Breast epithelium (tissue), 4 donors: ENCODE data around the gene CCDC134. TPM values are rescaled to one million over a fixed set of nuclear protein-coding genes. Genes with fewer than 3 reads are reported as not detected.
"Not testable (repeated sequence)": the region's sequence is repeated elsewhere in the genome, so short reads cannot be mapped to it uniquely, and the experiment has no call there.

Experiments used
- DNase-seq, 2 donors: peaks; one replicate each; pipeline ENCODE4 v3.0.0-alpha.2; 2019; ENCODE audit warnings: low spot score in 2 of 2
- H3K27ac ChIP-seq, 2 donors: fragments of 200-600 bp; sonication (generic) in 1 of 2; one replicate each; pipeline ENCODE4 v1.5.1; 2016 to 2019; ENCODE audit warnings: mild to moderate bottlenecking in 1 of 2
- H3K27me3 ChIP-seq, 2 donors: fragments of 200-600 bp; sonication (generic) in 1 of 2; one replicate each; pipeline versions ENCODE4 v1.5.1 to v1.6.0; 2017 to 2019; ENCODE audit warnings: control low read depth in 1 of 2, mild to moderate bottlenecking in 1 of 2
- H3K36me3 ChIP-seq: fragments of 200-600 bp; one replicate; pipeline ENCODE4 v1.5.1; 2019
- H3K4me1 ChIP-seq, 2 donors: fragments of 200-600 bp; sonication (generic); one replicate each; pipeline ENCODE4 v1.5.1; 2016 to 2019; ENCODE audit warnings: control low read depth in 1 of 2
- H3K4me3 ChIP-seq, 3 donors: fragments of 200-600 bp; sonication (generic); 1 replicate in 2 of 3; 2 replicates in 1 of 3; pipeline ENCODE4 v1.5.1; 2016 to 2019; ENCODE audit warnings: mild to moderate bottlenecking in 3 of 3, moderate library complexity in 2 of 3
- H3K9me3 ChIP-seq, 2 donors: fragments of 200-600 bp; sonication (generic) in 1 of 2; one replicate each; pipeline ENCODE4 v1.5.1; 2016 to 2019; ENCODE audit warnings: control low read depth in 1 of 2
- CTCF ChIP-seq, 3 donors: fragments of 450-650 bp; IDR thresholded peaks; one replicate each; pipeline ENCODE4 v1.5.1; 2016 to 2017; ENCODE audit warnings: antibody characterized with exemption in 3 of 3, mild to moderate bottlenecking in 3 of 3, moderate library complexity in 3 of 3
- POLR2A ChIP-seq: fragments of 450-650 bp; IDR thresholded peaks from one replicate; pipeline ENCODE4 v1.6.1; 2016; ENCODE audit warnings: antibody characterized with exemption, mild to moderate bottlenecking, moderate library complexity
- POLR2AphosphoS5 ChIP-seq, 3 donors: sonication (generic); formaldehyde crosslinking; IDR thresholded peaks; one replicate each; pipeline ENCODE4 v1.6.1; 2017; ENCODE audit warnings: antibody characterized with exemption in 3 of 3
- intact Hi-C: fragments of 100-400 bp; cut with DNase I; formaldehyde crosslinking; loops from one replicate; pipeline ENCODE4 v1.15.1; 2023; ENCODE audit warnings: low total_unique reads
- total RNA-seq, 3 donors: library from RNA; depleted of rRNA; stranded (reverse); fragments of >200 nt; gene quantifications; one replicate each; pipeline ENCODE4 v1.1.0, GENCODE V29; 2016

The CCDC134 gene
- total RNA-seq, 3 donors from 2014 or later: 4.0 to 12.3 (median 10.8) TPM

DNA sequence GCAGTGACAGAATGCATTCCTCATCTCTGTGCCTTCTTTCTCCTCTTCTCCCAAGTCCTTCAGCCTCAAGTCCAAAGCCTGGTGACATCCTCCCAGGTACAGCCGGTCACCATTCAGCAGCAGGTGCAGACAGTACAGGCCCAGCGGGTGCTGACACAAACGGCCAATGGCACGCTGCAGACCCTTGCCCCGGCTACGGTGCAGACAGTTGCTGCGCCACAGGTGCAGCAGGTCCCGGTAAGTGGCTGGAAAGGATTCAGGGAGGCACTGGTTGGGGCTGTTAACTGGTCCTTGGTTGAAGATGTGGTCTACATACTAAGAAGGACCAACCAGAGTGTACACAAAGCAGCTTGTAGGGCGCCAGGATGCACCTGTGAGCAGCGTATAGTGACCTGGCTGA lies 68.1 kb downstream of the CCDC134 start:
- Histone ChIP-seq H3K4me3 (no peak overlapping the region), H3K27ac (no peak overlapping the region), H3K36me3 (peaks cover 4% of the 10 kb centered on the region), H3K9me3 (no peaks in the 10 kb centered on the region), H3K27me3 (no peaks in the 10 kb centered on the region), H3K4me1 (no peaks in the 10 kb centered on the region)
- TF ChIP-seq POLR2AphosphoS5 (IDR thresholded peaks at IDR 0.05) (no peak), POLR2A (no peak), CTCF (IDR thresholded peaks at IDR 0.05) (no peak)
- intact Hi-C loops: no loop called here
- no peak for DNase-seq

DNA sequence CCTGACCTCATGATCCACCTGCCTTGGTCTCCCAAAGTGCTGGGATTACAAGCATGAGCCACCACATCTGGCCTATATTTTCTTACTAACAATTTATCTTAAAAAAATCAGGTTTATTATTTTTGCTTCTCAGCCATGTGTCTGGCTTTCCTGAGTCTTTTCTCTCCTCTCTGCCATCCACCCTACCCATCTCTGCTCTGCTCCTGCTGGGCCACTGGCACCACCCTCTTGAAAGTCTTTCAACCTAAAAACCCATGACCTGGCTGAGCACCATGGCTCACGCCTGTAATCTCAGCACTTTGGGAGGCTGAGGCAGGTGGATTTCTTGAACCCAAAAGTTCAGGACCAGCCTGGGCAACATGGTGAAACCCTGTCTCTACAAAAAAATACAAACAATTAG lies 69.6 kb downstream of the CCDC134 start:
- H3K4me3 ChIP-seq, H3K27me3 ChIP-seq, H3K36me3 ChIP-seq, H3K9me3 ChIP-seq, DNase-seq, H3K27ac ChIP-seq, intact Hi-C loops, H3K4me1 ChIP-seq: not testable (repeated sequence)

DNA sequence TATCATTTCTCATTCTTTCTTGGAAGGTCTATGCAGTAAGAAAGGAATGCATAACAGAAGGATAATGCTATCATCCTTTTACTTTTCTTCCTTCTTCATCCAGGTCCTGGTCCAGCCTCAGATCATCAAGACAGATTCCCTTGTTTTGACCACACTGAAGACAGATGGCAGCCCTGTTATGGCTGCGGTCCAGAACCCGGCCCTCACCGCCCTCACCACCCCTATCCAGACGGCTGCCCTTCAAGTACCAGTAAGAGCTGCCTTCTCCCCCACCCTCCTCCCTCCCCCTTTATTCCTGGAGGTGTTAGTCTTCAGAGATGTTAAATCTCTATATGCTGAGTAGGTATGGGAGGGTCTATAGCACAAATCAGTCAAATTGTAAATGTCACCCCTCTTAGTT lies 70.3 kb downstream of the CCDC134 start:
- no peak overlapping the region for H3K4me3 ChIP-seq
- H3K4me1 ChIP-seq: no peaks in the 10 kb centered on the region
- TF ChIP-seq POLR2AphosphoS5 (IDR thresholded peaks at IDR 0.05) (no peak), POLR2A (no peak), CTCF (IDR thresholded peaks at IDR 0.05) (no peak)
- peaks cover 4% of the 10 kb centered on the region for H3K36me3 ChIP-seq
- no peaks in the 10 kb centered on the region for H3K27me3 ChIP-seq
- no peaks in the 10 kb centered on the region for H3K9me3 ChIP-seq
- no peak for DNase-seq
- H3K27ac ChIP-seq: no peak overlapping the region
- intact Hi-C loops: no loop called here

DNA sequence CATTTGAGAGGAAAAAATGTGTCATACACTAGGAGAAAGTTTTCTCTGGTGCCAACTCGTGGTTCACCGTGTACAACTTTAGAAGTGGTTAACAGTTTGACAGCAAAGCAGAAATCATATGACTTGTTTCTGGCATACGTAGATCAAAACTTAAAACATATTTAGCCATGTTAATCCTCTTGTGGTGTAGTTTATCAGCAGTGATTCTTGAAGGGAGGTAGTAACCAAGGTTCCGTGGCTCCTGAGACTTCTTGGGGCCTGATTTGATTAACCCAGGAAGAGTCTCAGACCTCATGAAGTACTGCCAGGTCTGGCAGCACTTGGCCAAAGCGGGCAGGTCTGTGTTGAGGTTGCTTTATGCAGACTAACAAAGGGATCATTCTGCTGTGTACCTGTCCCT lies 72.9 kb downstream of the CCDC134 start:
- TF ChIP-seq POLR2AphosphoS5 (IDR thresholded peaks at IDR 0.05) (no peak), POLR2A (no peak), CTCF (IDR thresholded peaks at IDR 0.05) (no peak)

DNA sequence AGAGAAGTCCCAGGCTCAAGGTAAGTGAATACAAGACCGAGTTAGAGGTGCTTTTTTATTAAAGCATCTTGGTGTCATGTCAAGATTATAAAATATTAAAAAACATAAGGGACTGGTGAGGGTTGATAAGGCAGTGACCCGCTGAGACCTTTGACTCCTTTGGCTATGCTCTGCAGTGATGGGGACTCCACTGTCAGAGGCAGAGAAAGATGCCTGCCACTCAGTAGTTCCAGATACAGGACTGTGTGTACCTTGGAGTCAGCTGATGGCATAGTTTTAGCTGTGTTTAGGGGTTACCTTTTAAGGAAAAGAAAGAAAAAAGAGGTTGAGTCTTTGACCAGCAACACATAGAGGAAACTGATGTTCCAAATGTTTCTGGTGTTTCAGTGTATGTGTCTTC lies 73.6 kb downstream of the CCDC134 start:
- no peaks in the 10 kb centered on the region for H3K4me1 ChIP-seq
- no peaks in the 10 kb centered on the region for H3K36me3 ChIP-seq
- DNase-seq: no peak
- H3K27ac ChIP-seq: no peak overlapping the region
- no peaks in the 10 kb centered on the region for H3K27me3 ChIP-seq
- no peak overlapping the region for H3K4me3 ChIP-seq
- no peak for TF ChIP-seq POLR2A
- intact Hi-C loops: no loop called here
- H3K9me3 ChIP-seq: no peaks in the 10 kb centered on the region

More for the DNA sequence above, 72.9 kb downstream of the CCDC134 start:
- no peak overlapping the region for H3K4me3 ChIP-seq
- H3K36me3 ChIP-seq: peaks cover 4% of the 10 kb centered on the region
- H3K27ac ChIP-seq: no peak overlapping the region
- intact Hi-C loops: no loop called here
- no peaks in the 10 kb centered on the region for H3K9me3 ChIP-seq
- no peak for DNase-seq
- H3K27me3 ChIP-seq: no peaks in the 10 kb centered on the region
- no peaks in the 10 kb centered on the region for H3K4me1 ChIP-seq

DNA sequence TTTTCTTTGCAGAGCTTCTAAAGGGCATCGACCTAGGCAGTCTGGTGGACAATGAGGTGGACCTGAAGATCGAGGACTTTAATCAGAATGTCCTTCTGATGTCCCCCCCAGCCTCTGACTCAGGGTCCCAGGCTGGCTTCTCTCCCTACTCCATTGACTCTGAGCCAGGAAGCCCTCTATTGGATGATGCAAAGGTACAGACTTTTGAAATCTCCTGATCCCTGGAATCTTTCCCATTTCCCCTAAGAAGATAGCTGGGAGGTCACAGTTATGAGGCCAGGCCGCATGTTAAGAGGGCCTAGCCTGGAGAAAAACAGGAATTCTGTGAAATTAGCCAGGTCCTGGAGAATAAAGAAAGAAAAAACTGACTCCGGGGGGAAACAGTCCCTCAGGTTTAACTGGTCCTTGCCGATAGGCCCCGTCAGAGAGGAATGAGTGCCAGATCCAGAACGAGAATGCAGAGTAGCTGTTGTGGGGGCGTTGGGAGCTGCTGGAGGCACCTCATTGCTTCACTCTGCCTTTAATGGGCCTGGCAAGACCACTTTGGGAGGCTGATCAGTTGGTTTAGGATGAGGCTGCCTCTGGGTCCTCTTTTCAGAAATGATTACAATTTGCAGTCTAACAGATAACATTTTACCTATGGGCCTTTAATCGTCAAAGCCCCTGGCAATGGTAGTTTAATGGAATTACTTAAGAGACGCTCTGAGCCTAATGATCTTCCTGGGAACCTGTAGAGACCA lies 75.2 kb downstream of the CCDC134 start:
- no peak for DNase-seq
- intact Hi-C loops: no loop called here
- Histone ChIP-seq H3K4me1 (no peaks in the 10 kb centered on the region), H3K36me3 (no peaks in the 10 kb centered on the region), H3K4me3 (no peak overlapping the region), H3K27me3 (no peaks in the 10 kb centered on the region), H3K9me3 (no peaks in the 10 kb centered on the region), H3K27ac (no peak overlapping the region)
- no peak for TF ChIP-seq POLR2A
- no peak for TF ChIP-seq POLR2AphosphoS5 (IDR thresholded peaks at IDR 0.05)
- no peak for TF ChIP-seq CTCF (IDR thresholded peaks at IDR 0.05)

Other genes starting within 250 kb of the CCDC134 start
- 1 to 10 TPM in 2 of 3 donors, not detected in 1; 1.6 to 1.9 TPM for gene CSDC2, start 239.7 kb upstream of the CCDC134 start, total RNA-seq
- gene PMM1, start 210.8 kb upstream of the CCDC134 start, total RNA-seq: 10 to 100 TPM; 42.7 to 74.1 (median 48.5) TPM
- gene DESI1, start 179.6 kb upstream of the CCDC134 start, total RNA-seq: 10 to 100 TPM; 17.0 to 23.5 (median 21.0) TPM
- gene XRCC6, start 179.4 kb upstream of the CCDC134 start, total RNA-seq: 100 to 1,000 TPM; 194 to 232 (median 220) TPM
- gene SNU13, start 111.8 kb upstream of the CCDC134 start, total RNA-seq: 100 to 1,000 TPM in 2 of 3 donors, 10 to 100 TPM in 1; 97.9 to 145 (median 127) TPM
- 10 to 100 TPM in 1 of 3 donors, 1 to 10 TPM in 2; 1.3 to 12.1 (median 4.3) TPM for gene MEI1, start 101.2 kb upstream of the CCDC134 start, total RNA-seq
- gene SREBF2, start 32.4 kb downstream of the CCDC134 start, total RNA-seq: 10 to 100 TPM; 20.8 to 33.5 (median 32.1) TPM
- gene SHISA8, start 114.4 kb downstream of the CCDC134 start, total RNA-seq: not detected
- gene TNFRSF13C, start 126.1 kb downstream of the CCDC134 start, total RNA-seq: under 1 TPM; under 0.01 to 0.33 (median 0.15) TPM
- gene CENPM, start 146.5 kb downstream of the CCDC134 start, total RNA-seq: 1 to 10 TPM; 1.5 to 2.9 (median 1.9) TPM
- 1 to 10 TPM in 2 of 3 donors, under 1 TPM in 1; 0.16 to 2.2 (median 1.6) TPM for gene SEPTIN3, start 168.8 kb downstream of the CCDC134 start, total RNA-seq
- gene WBP2NL, start 198.1 kb downstream of the CCDC134 start, total RNA-seq: 10 to 100 TPM in 1 of 3 donors, 1 to 10 TPM in 1, under 1 TPM in 1; 0.96 to 12.3 (median 2.0) TPM